Small intestine (tissue), 7 donors: ENCODE results near the gene MAML2. TPM values are rescaled to one million over a fixed set of nuclear protein-coding genes. Genes with fewer than 3 reads are reported as not detected.
A peak's percentile ranks its signal among the peaks of the same experiment; 100 is the strongest.

Experiments used
- DNase-seq, 2 donors: peaks; one replicate each; pipeline versions ENCODE4 v3.0.0 to v3.0.0-alpha.2; 2013
- FAIRE-seq: peaks from 2 replicates; lab custom pipeline; 2012; peaks lifted over from hg19 to GRCh38; lab: Jason Lieb, UNC
- H3K27ac ChIP-seq, 3 donors: one replicate each; pipeline ENCODE4 v1.5.1; 2013; ENCODE audit warnings: low read length in 2 of 3, mild to moderate bottlenecking in 2 of 3, control low read depth in 1 of 3, inconsistent platforms in 1 of 3, low read depth in 1 of 3, moderate library complexity in 1 of 3
- H3K27me3 ChIP-seq, 3 donors: one replicate each; pipeline ENCODE4 v1.6.1; 2013; ENCODE audit warnings: low read length in 3 of 3, inconsistent platforms in 1 of 3; ENCODE audit not compliant: control insufficient read depth in 3 of 3, insufficient read depth in 3 of 3
- H3K36me3 ChIP-seq, 3 donors: one replicate each; pipeline ENCODE4 v1.6.1; 2013; ENCODE audit warnings: low read length in 3 of 3, inconsistent platforms in 1 of 3, low read depth in 1 of 3, mild to moderate bottlenecking in 1 of 3, moderate library complexity in 1 of 3; ENCODE audit not compliant: control insufficient read depth in 3 of 3, insufficient read depth in 2 of 3
- H3K4me1 ChIP-seq, 3 donors: one replicate each; pipeline ENCODE4 v1.6.1; 2013; ENCODE audit warnings: low read length in 2 of 3, inconsistent platforms in 1 of 3, low read depth in 1 of 3, mild to moderate bottlenecking in 1 of 3, moderate library complexity in 1 of 3; ENCODE audit not compliant: control insufficient read depth in 3 of 3, insufficient read depth in 2 of 3
- H3K4me3 ChIP-seq, 3 donors: one replicate each; pipeline ENCODE4 v1.5.1; 2013; ENCODE audit warnings: low read length in 3 of 3, control low read depth in 1 of 3, inconsistent platforms in 1 of 3, low read depth in 1 of 3, mild to moderate bottlenecking in 1 of 3, moderate library complexity in 1 of 3
- H3K9me3 ChIP-seq, 2 donors: one replicate each; pipeline ENCODE4 v1.6.1; 2013; ENCODE audit warnings: low read depth in 1 of 2, low read length in 1 of 2; ENCODE audit not compliant: control insufficient read depth in 2 of 2, insufficient read depth in 1 of 2
- WGBS, 3 donors: extraction: QIAGEN DNeasy Blood & Tissue Kit; methylation state at CpG; one replicate each; pipeline ENCODE4 v1.1.7; 2013; 5-methylcytosine and 5-hydroxymethylcytosine counted together
- polyA plus RNA-seq, 4 donors: library from polyadenylated mRNA; stranded (reverse) in 3 of 4; unstranded in 1 of 4; fragments of 200-250 nt in 3 of 4; fragments of 120-200 nt in 1 of 4; gene quantifications; one replicate each; pipeline versions ENCODE4 v1.2.1 to v1.2.3, GENCODE V29; 2013
- donor health status: healthy with polysubstance abuse.
- donor health status: control.
- donor health status: control.
- donor health status: Bipolar disorder and iron deficiency.
- donor health status: healthy.

MAML2 gene
- polyA plus RNA-seq, 4 donors, result 0.45 to 11.6 (median 1.6) TPM

GRCh38 chr11:96217206-96217605 lies 125.8 kb downstream of the MAML2 start:
- Histone ChIP-seq H3K27me3 (no peaks in the 10 kb centered on the region), H3K36me3 (no peaks in the 10 kb centered on the region), H3K4me1 (peaks cover 0 to 36% (median 2%) of the 10 kb centered on the region in 3 donors), H3K27ac (no peak overlapping the region), H3K4me3 (no peak overlapping the region), H3K9me3 (no peaks in the 10 kb centered on the region)
- WGBS, 3 donors, result 93 to 96% (median 94%) methylated on average over 5 of the region's 5 CpGs
- FAIRE-seq (no peak), DNase-seq (no peak)

- Histone ChIP-seq H3K36me3 (no peaks in the 10 kb centered on the region), H3K27ac (peak overlapping the region in 2 of 3 donors; percentile 65 to 99), H3K4me3 (no peak overlapping the region), H3K9me3 (no peaks in the 10 kb centered on the region), H3K4me1 (peaks cover 0 to 37% (median 5%) of the 10 kb centered on the region in 3 donors), H3K27me3 (no peaks in the 10 kb centered on the region)
- FAIRE-seq, result no peak
- DNase-seq, result no peak
Observed at GRCh38 chr11:96215826-96216225, 127.2 kb downstream of the MAML2 start.

GRCh38 chr11:96215110-96215782 lies 127.7 kb downstream of the MAML2 start:
- Histone ChIP-seq H3K27me3 (no peaks in the 10 kb centered on the region), H3K27ac (peak overlapping the region; percentile 29 to 99 (median 52)), H3K4me1 (peaks cover 0 to 37% (median 5%) of the 10 kb centered on the region in 3 donors), H3K4me3 (no peak overlapping the region), H3K36me3 (no peaks in the 10 kb centered on the region), H3K9me3 (no peaks in the 10 kb centered on the region)
- DNase-seq, result peak in 1 of 2 donors; percentile 40
- no peak for FAIRE-seq
- 19 to 29% (median 21%) methylated on average over 7 of the region's 7 CpGs for WGBS, 3 donors

DNA sequence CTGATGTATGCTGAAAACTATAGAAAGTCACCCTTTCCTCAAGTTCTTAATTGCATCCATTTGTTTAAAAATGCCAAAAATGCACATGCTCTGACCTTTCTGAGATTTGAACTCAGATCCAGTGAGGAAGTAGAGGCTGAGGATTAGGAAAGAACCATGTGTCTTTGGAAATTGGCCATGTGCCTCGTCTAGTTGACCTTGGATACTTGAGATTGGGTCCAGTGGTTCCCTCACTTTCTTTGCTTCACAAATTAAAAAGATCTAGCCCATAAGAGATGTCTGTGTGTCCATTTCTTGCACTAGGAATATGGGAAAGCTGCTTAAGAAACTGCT lies 128.3 kb downstream of the MAML2 start:
- FAIRE-seq (no peak), DNase-seq (no peak)
- no peaks in the 10 kb centered on the region for H3K27me3 ChIP-seq
- H3K27ac ChIP-seq, result peak overlapping the region; percentile 29 to 99 (median 52)
- peaks cover 0 to 32% (median 5%) of the 10 kb centered on the region in 3 donors for H3K4me1 ChIP-seq
- no peak overlapping the region for H3K4me3 ChIP-seq
- H3K9me3 ChIP-seq, result no peaks in the 10 kb centered on the region
- WGBS, 3 donors, result 35 to 43% (median 35%) methylated on average over 1 of the region's 1 CpG
- H3K36me3 ChIP-seq, result no peaks in the 10 kb centered on the region

DNA sequence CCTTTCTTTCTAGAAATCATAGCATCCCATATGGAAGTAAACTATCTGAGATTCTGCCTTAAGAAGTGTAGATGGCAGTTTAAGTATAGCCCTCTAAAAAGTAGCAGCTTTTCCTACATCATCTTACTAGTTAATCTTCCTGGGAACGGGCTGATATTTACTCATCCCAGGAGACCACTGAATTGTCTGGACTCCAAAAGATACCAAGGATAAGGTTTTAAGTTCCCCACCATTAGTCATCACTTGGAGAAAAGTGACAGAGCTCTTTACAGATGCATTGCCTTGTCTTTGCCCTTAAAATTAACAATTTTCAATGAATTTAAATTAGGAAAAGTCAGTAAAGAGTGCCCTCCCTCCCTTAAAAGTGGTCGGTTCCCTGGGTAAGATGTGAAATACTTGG lies 129.5 kb downstream of the MAML2 start:
- Histone ChIP-seq H3K4me1 (peaks cover 0 to 28% (median 5%) of the 10 kb centered on the region in 3 donors), H3K36me3 (no peaks in the 10 kb centered on the region), H3K27me3 (no peaks in the 10 kb centered on the region), H3K4me3 (no peak overlapping the region), H3K9me3 (no peaks in the 10 kb centered on the region), H3K27ac (peak overlapping the region in 2 of 3 donors; percentile 20 to 61)
- no peak for DNase-seq
- 71 to 91% (median 91%) methylated on average over 2 of the region's 2 CpGs for WGBS, 3 donors
- FAIRE-seq, result no peak

GRCh38 chr11:96211436-96211835 lies 131.6 kb downstream of the MAML2 start:
- 87 to 92% (median 88%) methylated on average over 2 of the region's 2 CpGs for WGBS, 3 donors
- DNase-seq (no peak), FAIRE-seq (no peak)
- H3K36me3 ChIP-seq, result no peaks in the 10 kb centered on the region
- H3K9me3 ChIP-seq, result no peaks in the 10 kb centered on the region
- H3K4me3 ChIP-seq, result no peak overlapping the region
- peak overlapping the region in 2 of 3 donors; percentile 32 to 49 for H3K27ac ChIP-seq
- H3K27me3 ChIP-seq, result no peaks in the 10 kb centered on the region
- peaks cover 0 to 35% (median 21%) of the 10 kb centered on the region in 3 donors for H3K4me1 ChIP-seq

GRCh38 chr11:96207459-96208449 lies 135.2 kb downstream of the MAML2 start:
- H3K27ac ChIP-seq, result peak overlapping the region; percentile 38 to 83 (median 47)
- WGBS, 3 donors, result 14 to 35% (median 21%) methylated on average over 5 of the region's 5 CpGs
- H3K4me1 ChIP-seq, result peaks cover 2 to 27% (median 24%) of the 10 kb centered on the region in 3 donors
- no peak overlapping the region for H3K4me3 ChIP-seq
- H3K27me3 ChIP-seq, result no peaks in the 10 kb centered on the region
- FAIRE-seq (no peak), DNase-seq (peak; percentile 54 to 70)
- H3K36me3 ChIP-seq, result peaks cover 0 to 2% (median 0%) of the 10 kb centered on the region in 3 donors
- H3K9me3 ChIP-seq, result no peaks in the 10 kb centered on the region

- WGBS, 3 donors, result 92 to 94% (median 93%) methylated on average over 2 of the region's 2 CpGs
- peaks cover 0 to 2% (median 0%) of the 10 kb centered on the region in 3 donors for H3K36me3 ChIP-seq
- no peaks in the 10 kb centered on the region for H3K27me3 ChIP-seq
- FAIRE-seq (no peak), DNase-seq (no peak)
- H3K27ac ChIP-seq, result peak overlapping the region in 2 of 3 donors; percentile 47 to 52
- no peaks in the 10 kb centered on the region for H3K9me3 ChIP-seq
- H3K4me3 ChIP-seq, result no peak overlapping the region
- peaks cover 2 to 22% (median 21%) of the 10 kb centered on the region in 3 donors for H3K4me1 ChIP-seq
Observed at GRCh38 chr11:96206955-96207354, 136.0 kb downstream of the MAML2 start.
